ENCODE data around the gene IFRD1.

DNA sequence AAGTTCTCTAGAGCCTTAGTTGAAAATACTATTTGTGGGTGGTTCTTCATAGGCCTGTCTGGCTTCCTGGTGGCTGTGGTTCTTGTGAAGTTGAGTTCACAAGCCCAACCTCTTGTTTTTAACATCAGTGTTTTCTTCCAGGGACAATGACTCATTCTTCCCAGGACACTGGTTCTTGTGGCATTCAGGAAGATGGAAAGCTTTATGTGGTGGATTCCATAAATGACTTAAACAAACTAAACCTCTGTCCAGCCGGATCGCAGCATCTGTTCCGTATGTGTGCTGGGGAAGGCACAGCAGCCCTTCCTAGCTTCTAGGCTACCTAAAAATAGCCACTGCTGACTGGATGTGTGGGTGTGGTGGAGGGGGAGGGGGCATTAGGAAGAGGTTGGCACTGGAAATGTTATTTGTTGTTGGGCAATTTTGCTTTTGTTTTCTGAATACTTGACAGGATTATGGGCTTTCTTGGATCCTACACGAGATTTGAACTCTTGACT is 34.5 kb downstream of the IFRD1 start:
- TF ChIP-seq CTCF (IDR thresholded peaks at IDR 0.05): no peak
- no peak for TF ChIP-seq POLR2A (IDR thresholded peaks at IDR 0.05)
